HepG2 (cell line): Measurements from ENCODE around the gene WDR86. TPM values are rescaled to one million over a fixed set of nuclear protein-coding genes. Genes with fewer than 3 reads are reported as not detected.

ENCODE experiments used
- ATAC-seq: fragments of 200-7000 bp; cut with Tn5 transposase; 3 replicates; pipeline ENCODE4 v1.9.1; 2020; ENCODE audit warnings: mild to moderate bottlenecking, moderate library complexity
- BruUV-seq: library from RNA; stranded (reverse); fragments of 400-500 nt; replicated peaks from 2 replicates; lab custom pipeline; 2021; lab: Mats Ljungman, UMichigan
- CTCF ChIA-PET: fragments of 300-600 bp; formaldehyde crosslinking; extraction: SDS; loops from one replicate; lab custom pipeline; 2021; ENCODE audit warnings: low total read pairs, inconsistent platforms, low intra/inter-chr PET ratio; lab: Yijun Ruan, JAX
- POLR2A ChIA-PET: fragments of 350-600 bp; sonication (Branson Sonifier 250); formaldehyde crosslinking; loops from one replicate; lab custom pipeline; 2020; ENCODE audit warnings: antibody characterized with exemption, inconsistent platforms; lab: Yijun Ruan, JAX
- DNase-seq: peaks from one replicate; pipeline ENCODE4 v3.0.0-alpha.2; 2015; ENCODE audit warnings: low spot score
- FAIRE-seq: peaks from 3 replicates; lab custom pipeline; 2011; peaks lifted over from hg19 to GRCh38; lab: Jason Lieb, UNC
- H2AFZ ChIP-seq: one replicate; pipeline ENCODE4 v1.6.1; 2011; ENCODE audit warnings: low read length, inconsistent platforms
- H3K27ac ChIP-seq: fragments of 300-600 bp; 3 replicates; pipeline ENCODE4 v1.8.0; 2011; ENCODE audit warnings: mixed run types, mild to moderate bottlenecking, mixed read lengths, low read length, inconsistent platforms; ENCODE audit not compliant: insufficient read depth; ENCODE audit errors: extremely low read length
- H3K27me3 ChIP-seq, 2 experiments: fragments of 200-600 bp in 1 of 2; 2 replicates in 1 of 2; 3 replicates in 1 of 2; pipeline versions ENCODE4 v1.6.0 to v1.8.0; 2011; ENCODE audit warnings: low read length in 2 of 2, mild to moderate bottlenecking in 2 of 2, moderate library complexity in 2 of 2, inconsistent platforms in 1 of 2; ENCODE audit not compliant: insufficient read depth in 2 of 2, control insufficient read depth in 1 of 2
- H3K36me3 ChIP-seq, 2 experiments: fragments of 200-600 bp in 1 of 2; replicated peaks in 1 of 2; 2 replicates in 1 of 2; 3 replicates in 1 of 2; pipeline versions ENCODE4 v1.5.1 to v1.8.0; 2011; ENCODE audit warnings: low read length in 2 of 2, inconsistent platforms in 1 of 2; ENCODE audit not compliant: insufficient read depth in 2 of 2, control insufficient read depth in 1 of 2
- H3K4me1 ChIP-seq: 2 replicates; pipeline ENCODE4 v1.5.1; 2012; ENCODE audit warnings: low read length, inconsistent platforms; ENCODE audit not compliant: insufficient read depth
- H3K4me2 ChIP-seq: 2 replicates; pipeline ENCODE4 v1.6.0; 2011; ENCODE audit warnings: low read depth, low read length, inconsistent platforms
- H3K4me3 ChIP-seq, 3 experiments: fragments of 200-600 bp in 1 of 3; sonication (generic), shearing (Covaris generic) in 1 of 3; replicated peaks in 1 of 3; 2 replicates each; pipeline ENCODE4 v1.5.1; 2011 to 2016; ENCODE audit warnings: low read length in 3 of 3, inconsistent platforms in 2 of 3, low read depth in 2 of 3, mild to moderate bottlenecking in 2 of 3, control low read depth in 1 of 3, mixed read lengths in 1 of 3; ENCODE audit not compliant: insufficient read depth in 1 of 3
- H3K79me2 ChIP-seq: one replicate; pipeline ENCODE4 v1.6.1; 2011; ENCODE audit warnings: low read length, inconsistent platforms; ENCODE audit not compliant: insufficient read depth
- H3K9ac ChIP-seq: 2 replicates; pipeline ENCODE4 v1.6.0; 2011; ENCODE audit warnings: mild to moderate bottlenecking, low read depth, low read length, inconsistent platforms; ENCODE audit not compliant: insufficient read depth
- H3K9me3 ChIP-seq: 2 replicates; pipeline ENCODE4 v1.5.1; 2012; ENCODE audit warnings: mild to moderate bottlenecking, low read length
- H4K20me1 ChIP-seq: 2 replicates; pipeline ENCODE4 v1.6.0; 2011; ENCODE audit warnings: inconsistent platforms, mild to moderate bottlenecking, low read length, moderate library complexity; ENCODE audit not compliant: insufficient read depth
- FOXM1 ChIP-seq: sonication (generic); formaldehyde crosslinking; IDR thresholded peaks from 2 replicates; pipeline ENCODE4 v1.5.0; 2020; ENCODE audit warnings: missing genetic modification reagents
- MZF1 ChIP-seq: sonication (generic); formaldehyde crosslinking; IDR thresholded peaks from 2 replicates; pipeline ENCODE4 v1.8.1; 2023; ENCODE audit warnings: mild to moderate bottlenecking, missing genetic modification reagents, borderline replicate concordance
- NCOA1 ChIP-seq: sonication (generic); formaldehyde crosslinking; IDR thresholded peaks from 2 replicates; pipeline ENCODE4 v1.9.0; 2021; ENCODE audit warnings: missing genetic modification reagents
- POLR2AphosphoS2 ChIP-seq: IDR thresholded peaks from 2 replicates; pipeline ENCODE4 v1.6.1; 2011; ENCODE audit warnings: low read depth, low read length, improper control_type of control experiment
- RAD51 ChIP-seq: fragments of 450-650 bp; IDR thresholded peaks from 2 replicates; pipeline ENCODE4 v1.6.1; 2016; ENCODE audit warnings: borderline replicate concordance
- RARA ChIP-seq: IDR thresholded peaks from 2 replicates; pipeline ENCODE4 v1.6.1; 2016; ENCODE audit warnings: missing genetic modification reagents, missing compliant biosample characterization
- REPIN1 ChIP-seq: sonication (generic); formaldehyde crosslinking; IDR thresholded peaks from 2 replicates; pipeline ENCODE4 v1.8.0; 2022; ENCODE audit warnings: missing genetic modification reagents, low read depth, mild to moderate bottlenecking, borderline replicate concordance
- SETDB1 ChIP-seq: sonication (generic); formaldehyde crosslinking; IDR thresholded peaks from 2 replicates; pipeline ENCODE4 v1.5.1; 2020; ENCODE audit warnings: missing genetic modification reagents, mild to moderate bottlenecking, borderline replicate concordance
- ZBTB49 ChIP-seq: sonication (generic); formaldehyde crosslinking; IDR thresholded peaks from 2 replicates; pipeline ENCODE4 v1.4.0; 2020; ENCODE audit warnings: missing genetic modification reagents, borderline replicate concordance
- ZNF530 ChIP-seq: sonication (generic); formaldehyde crosslinking; IDR thresholded peaks from 2 replicates; pipeline ENCODE4 v1.5.0; 2020; ENCODE audit warnings: low read depth, mild to moderate bottlenecking, missing genetic modification reagents
- ZNF652 ChIP-seq: IDR thresholded peaks from 2 replicates; pipeline ENCODE4 v1.6.1; 2016; ENCODE audit warnings: low read depth, borderline replicate concordance
- WGBS: methylation state at CpG from one replicate; pipeline ENCODE4 v1.1.6; 2017; ENCODE audit warnings: low lambda C conversion rate; 5-methylcytosine and 5-hydroxymethylcytosine counted together
- in situ Hi-C: cut with HindIII; loops from 2 replicates; pipeline ENCODE4 v1.10.0; 2017; ENCODE audit warnings: low pct_unique_long_range_greater_than_20kb; ENCODE audit not compliant: extremely low pct_ligation_motif_present
- intact Hi-C: fragments of 100-400 bp; cut with micrococcal nuclease; formaldehyde crosslinking; loops from one replicate; pipeline ENCODE4 v1.10.0; 2022; ENCODE audit not compliant: unreplicated experiment
- polyA plus RNA-seq, 8 experiments: library from polyadenylated mRNA; depleted of rRNA in 3 of 8; stranded (reverse) in 7 of 8; unstranded in 1 of 8; fragments of >200 nt; fragmentation: Illumina TruSeq in 4 of 8; extraction: Trizol in 4 of 8; gene quantifications; 2 replicates each; pipeline versions ENCODE4 v1.2.1 to v1.2.3, GENCODE V29; 2011 to 2016; ENCODE audit warnings: low read depth in 4 of 8, missing spikeins in 1 of 8, mixed read lengths in 1 of 8; ENCODE audit not compliant: insufficient read depth in 1 of 8
- total RNA-seq, 5 experiments: library from RNA; depleted of rRNA; stranded (reverse); fragments of >200 nt; fragmentation: Illumina TruSeq; extraction: Trizol; gene quantifications; 2 replicates each; pipeline ENCODE4 v1.2.3, GENCODE V29; 2016; ENCODE audit warnings: low read depth in 1 of 5
- TF ChIP-seq, protein P1 (sequence below): sonication (generic); formaldehyde crosslinking; IDR thresholded peaks from 2 replicates; pipeline ENCODE4 v1.5.0; 2020; ENCODE audit warnings: mild to moderate bottlenecking, missing genetic modification reagents

The WDR86 gene
- total and polyA plus RNA-seq, 2 of the 13 experiments (the other 11 are each of a cell fraction or from before 2014, with no cell fraction given), result 0.11 to 2.9 TPM

- no peak for TF ChIP-seq ZNF530
- TF ChIP-seq ZBTB49 (CRISPR knock-in tag), result no peak
- TF ChIP-seq RAD51, result no peak
- no peak for TF ChIP-seq RARA
- TF ChIP-seq ZNF652 (CRISPR knock-in tag), result no peak
Observed at GRCh38 chr7:151423936-151424335, 14.1 kb upstream of the WDR86 start (continued).

GRCh38 chr7:151423226-151423625, 13.4 kb upstream of the WDR86 start:
- POLR2A ChIA-PET, result no interaction called here
- no peaks in the 10 kb centered on the region; the same call in 1 of the 2 replicates for H3K9me3 ChIP-seq
- H3K4me2 ChIP-seq, result no peak overlapping the region
- H3K4me1 ChIP-seq, result no peaks in the 10 kb centered on the region
- H2AFZ ChIP-seq, result no peak overlapping the region
- CTCF ChIA-PET, result no interaction called here
- H3K27ac ChIP-seq, result no peak overlapping the region
- ATAC-seq (no peak), FAIRE-seq (no peak), DNase-seq (no peak)
- no peak overlapping the region for H3K4me3 ChIP-seq
- H3K79me2 ChIP-seq, result no peaks in the 10 kb centered on the region
- in situ Hi-C loops (no loop called here), intact Hi-C loops (no loop called here)
- no peak overlapping the region for H3K9ac ChIP-seq
- BruUV-seq, result no TSS peak
- peaks cover 2% of the 10 kb centered on the region; the same call in 1 of the 2 replicates for H4K20me1 ChIP-seq
- TF ChIP-seq FOXM1 (no peak), MZF1 (CRISPR knock-in tag) (no peak), NCOA1 (CRISPR knock-in tag) (no peak), REPIN1 (CRISPR knock-in tag) (no peak), SETDB1 (no peak), POLR2AphosphoS2 (no peak)
- TF ChIP-seq, protein P1, sequence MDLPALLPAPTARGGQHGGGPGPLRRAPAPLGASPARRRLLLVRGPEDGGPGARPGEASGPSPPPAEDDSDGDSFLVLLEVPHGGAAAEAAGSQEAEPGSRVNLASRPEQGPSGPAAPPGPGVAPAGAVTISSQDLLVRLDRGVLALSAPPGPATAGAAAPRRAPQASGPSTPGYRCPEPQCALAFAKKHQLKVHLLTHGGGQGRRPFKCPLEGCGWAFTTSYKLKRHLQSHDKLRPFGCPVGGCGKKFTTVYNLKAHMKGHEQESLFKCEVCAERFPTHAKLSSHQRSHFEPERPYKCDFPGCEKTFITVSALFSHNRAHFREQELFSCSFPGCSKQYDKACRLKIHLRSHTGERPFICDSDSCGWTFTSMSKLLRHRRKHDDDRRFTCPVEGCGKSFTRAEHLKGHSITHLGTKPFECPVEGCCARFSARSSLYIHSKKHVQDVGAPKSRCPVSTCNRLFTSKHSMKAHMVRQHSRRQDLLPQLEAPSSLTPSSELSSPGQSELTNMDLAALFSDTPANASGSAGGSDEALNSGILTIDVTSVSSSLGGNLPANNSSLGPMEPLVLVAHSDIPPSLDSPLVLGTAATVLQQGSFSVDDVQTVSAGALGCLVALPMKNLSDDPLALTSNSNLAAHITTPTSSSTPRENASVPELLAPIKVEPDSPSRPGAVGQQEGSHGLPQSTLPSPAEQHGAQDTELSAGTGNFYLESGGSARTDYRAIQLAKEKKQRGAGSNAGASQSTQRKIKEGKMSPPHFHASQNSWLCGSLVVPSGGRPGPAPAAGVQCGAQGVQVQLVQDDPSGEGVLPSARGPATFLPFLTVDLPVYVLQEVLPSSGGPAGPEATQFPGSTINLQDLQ (CRISPR knock-in tag), result no peak
- peaks cover 7 to 25% of the 10 kb centered on the region in 2 experiments for H3K27me3 ChIP-seq
- no peaks in the 10 kb centered on the region for H3K36me3 ChIP-seq
- WGBS, result 26% methylated on average over 7 of the region's 7 CpGs
